Astrocyte (in vitro differentiated cells and primary cell): ENCODE measurements around the gene TENT4B.

ENCODE experiments used
- CTCF ChIP-seq: IDR thresholded peaks from 2 replicates; pipeline ENCODE4 v1.5.1; 2011; ENCODE audit warnings: low read depth, mild to moderate bottlenecking, inconsistent platforms, low read length, moderate library complexity; ENCODE audit not compliant: insufficient read depth
- EZH2 ChIP-seq: IDR thresholded peaks from 2 replicates; pipeline ENCODE4 v1.6.1; 2012; ENCODE audit warnings: mild to moderate bottlenecking, low read length, inconsistent platforms; ENCODE audit not compliant: insufficient read depth

GRCh38 chr16:50265716-50266336 is 112.7 kb downstream of the TENT4B start:
- no peak for TF ChIP-seq CTCF
- no peak for TF ChIP-seq EZH2
